Stimulated activated CD4-positive, alpha-beta T cell treated with anti-CD3 and anti-CD28 coated beads, Interleukin-2, amount 100 ng/mL, for 4 hours (primary cell): ENCODE measurements around the gene MSLN.

Source experiments
- DNase-seq: peaks from one replicate; pipeline ENCODE4 v3.0.0-alpha.2; 2020; ENCODE audit warnings: low read depth

MSLN gene

DNA sequence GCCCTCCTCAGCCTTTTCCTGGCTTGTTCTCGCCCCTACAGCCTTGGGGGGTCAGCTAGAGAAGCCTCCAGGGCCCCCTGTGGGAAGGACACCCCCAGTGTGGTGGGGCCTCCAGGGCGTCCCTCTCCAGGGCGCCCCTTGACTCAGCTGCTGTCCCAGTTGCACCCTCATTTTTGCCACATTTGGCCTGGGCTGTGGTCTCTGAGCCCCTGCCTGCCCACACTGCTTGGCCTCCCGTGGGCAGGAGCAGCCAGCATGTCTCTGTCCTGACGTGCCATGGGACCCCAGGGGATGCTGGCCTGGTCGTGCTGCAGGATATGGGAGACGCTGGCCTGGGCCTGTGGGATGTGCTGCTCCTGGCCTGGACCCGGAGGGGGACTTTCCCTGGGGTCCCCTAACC is 32.9 kb downstream of the MSLN start:
- DNase-seq = no peak

DNA sequence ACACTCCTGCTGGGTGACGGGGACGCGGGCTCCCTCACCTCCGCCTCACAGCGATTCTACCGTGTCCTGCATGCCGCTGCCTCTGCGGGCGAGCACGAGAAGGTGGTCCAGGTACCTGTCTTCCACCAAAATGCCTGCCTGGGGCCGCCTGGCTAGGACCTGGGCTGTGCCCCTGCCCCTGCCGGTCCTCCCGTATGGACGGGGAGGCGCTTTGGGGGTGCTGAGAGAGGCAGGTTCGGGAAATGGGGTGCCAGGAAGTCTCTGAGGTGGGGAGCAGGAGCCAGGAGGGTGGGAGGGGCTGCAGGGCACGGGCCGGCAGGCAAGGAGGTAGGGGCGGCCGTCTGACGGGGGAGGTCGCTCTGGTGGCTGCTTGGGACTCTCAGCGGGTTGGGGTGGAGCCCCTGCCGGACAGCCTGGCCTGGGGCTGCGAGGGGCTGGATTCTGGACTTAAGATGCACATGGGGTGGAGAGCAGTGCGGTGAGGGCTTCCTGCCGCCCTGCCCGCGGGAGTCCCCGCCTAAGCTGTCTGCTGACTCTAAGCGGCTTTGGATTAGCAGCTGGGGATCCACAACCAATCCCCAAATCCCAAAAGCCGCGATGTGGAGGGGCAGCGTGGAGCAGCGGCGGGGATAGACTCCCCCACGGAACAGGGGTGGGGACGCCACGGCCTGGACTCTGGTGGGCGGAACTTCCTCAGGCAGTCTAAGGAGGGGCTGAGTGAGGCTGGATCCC is 33.7 kb downstream of the MSLN start:
- DNase-seq = no peak

DNA sequence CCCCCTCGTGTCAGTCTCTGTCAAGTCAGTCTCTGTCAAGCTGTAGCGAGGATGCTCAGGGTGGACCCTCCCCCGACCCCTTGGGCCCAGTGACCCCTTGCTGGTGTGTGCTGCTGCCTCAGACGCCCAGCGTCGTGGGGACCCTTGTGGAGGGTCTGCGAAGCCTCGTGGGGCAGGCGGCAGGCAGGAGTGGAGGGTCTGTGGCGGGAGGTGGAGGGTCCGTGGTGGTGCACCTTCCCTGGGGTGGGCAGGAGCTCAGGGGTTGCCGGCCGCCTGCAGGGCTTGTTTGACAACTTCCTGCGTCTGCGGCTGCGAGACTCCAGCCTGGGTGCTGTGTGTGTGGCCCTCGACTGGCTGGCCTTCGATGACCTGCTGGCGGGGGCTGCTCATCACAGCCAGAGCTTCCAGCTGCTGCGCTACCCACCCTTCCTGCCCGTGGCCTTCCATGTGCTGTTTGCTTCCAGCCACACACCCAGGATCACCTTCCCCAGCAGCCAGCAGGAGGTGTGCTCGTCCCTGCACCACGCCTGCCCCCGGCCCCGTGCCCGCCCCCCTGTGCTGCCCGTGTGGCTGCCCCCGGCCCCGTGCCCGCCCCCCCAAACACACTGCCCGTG is 34.4 kb downstream of the MSLN start:
- DNase-seq = no peak

- no peak for DNase-seq
These were observed 35.2 kb downstream of the MSLN start for GRCh38 chr16:795580-796229.

DNA sequence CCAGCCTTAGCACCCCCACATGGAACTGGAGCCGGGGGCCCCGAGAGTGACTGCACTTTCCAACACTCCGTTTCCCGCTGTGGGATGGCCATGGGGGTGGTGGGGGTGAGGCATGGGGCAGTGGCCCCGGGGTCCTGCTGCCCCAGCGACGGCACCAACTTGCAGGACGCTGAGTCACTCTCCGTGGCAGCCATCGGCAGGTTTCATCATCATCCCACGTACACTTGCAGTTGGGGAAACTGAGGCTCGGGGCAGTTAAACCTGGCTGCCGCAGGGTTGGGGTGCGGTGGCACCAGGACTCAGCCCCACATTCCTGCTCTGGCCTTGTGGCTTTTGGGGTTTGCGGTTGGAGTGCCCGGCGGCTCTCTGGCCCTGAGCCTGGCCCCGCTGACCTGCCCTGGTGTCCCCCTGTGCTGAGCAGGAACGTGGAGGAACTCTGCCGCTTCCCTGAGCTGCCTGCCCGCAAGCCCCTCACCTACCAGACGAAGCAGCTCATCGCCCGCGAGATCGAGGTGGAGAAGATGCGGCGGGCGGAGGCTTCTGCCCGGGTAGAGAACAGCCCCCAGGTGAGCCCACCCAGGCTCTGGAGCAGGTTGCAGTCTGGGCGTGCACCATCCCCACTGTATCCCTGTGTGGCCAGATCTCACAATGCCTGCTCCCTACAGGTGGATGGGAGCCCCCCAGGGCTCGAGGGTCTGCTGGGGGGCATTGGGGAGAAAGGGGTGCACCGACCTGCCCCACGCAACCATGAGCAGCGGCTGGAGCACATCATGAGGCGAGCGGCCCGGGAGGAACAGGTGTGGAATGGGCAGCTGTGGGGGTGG is 36.0 kb downstream of the MSLN start:
- DNase-seq = no peak

DNA sequence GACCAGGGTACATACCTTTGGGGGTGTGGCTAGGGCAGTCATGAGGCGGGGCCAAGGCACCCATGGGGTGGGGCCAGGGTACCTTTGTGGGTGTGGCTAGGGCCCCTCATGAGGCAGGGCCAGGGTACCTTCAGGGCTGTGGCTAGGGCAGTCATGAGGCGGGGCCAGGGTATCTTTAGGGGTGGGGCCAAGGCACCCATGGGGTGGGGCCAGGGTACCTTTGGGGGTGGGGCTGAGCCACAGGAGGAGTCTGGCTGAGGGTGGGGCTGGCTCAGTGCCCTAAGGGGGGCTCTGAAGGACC is 36.5 kb downstream of the MSLN start:
- no peak for DNase-seq

DNA sequence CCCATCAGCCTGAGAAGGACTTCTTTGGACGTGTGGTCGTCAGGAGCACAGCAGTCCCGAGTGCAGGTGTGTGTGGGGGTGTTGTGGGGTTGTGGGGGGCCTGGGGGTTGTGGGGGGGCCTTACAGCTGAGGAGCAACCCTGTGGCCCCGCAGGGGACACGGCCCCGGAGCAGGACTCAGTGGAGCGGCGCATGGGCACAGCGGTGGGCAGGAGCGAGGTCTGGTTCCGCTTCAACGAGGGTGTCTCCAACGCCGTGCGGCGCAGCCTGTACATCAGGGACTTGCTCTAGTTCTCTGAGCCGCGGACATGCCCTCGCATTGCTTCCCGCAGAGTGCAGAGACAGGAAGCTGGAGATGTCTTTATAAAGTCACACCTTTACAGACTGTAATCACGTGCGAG is 37.2 kb downstream of the MSLN start:
- DNase-seq = no peak

GRCh38 chr16:798666-799065 is 38.1 kb downstream of the MSLN start:
- no peak for DNase-seq

DNA sequence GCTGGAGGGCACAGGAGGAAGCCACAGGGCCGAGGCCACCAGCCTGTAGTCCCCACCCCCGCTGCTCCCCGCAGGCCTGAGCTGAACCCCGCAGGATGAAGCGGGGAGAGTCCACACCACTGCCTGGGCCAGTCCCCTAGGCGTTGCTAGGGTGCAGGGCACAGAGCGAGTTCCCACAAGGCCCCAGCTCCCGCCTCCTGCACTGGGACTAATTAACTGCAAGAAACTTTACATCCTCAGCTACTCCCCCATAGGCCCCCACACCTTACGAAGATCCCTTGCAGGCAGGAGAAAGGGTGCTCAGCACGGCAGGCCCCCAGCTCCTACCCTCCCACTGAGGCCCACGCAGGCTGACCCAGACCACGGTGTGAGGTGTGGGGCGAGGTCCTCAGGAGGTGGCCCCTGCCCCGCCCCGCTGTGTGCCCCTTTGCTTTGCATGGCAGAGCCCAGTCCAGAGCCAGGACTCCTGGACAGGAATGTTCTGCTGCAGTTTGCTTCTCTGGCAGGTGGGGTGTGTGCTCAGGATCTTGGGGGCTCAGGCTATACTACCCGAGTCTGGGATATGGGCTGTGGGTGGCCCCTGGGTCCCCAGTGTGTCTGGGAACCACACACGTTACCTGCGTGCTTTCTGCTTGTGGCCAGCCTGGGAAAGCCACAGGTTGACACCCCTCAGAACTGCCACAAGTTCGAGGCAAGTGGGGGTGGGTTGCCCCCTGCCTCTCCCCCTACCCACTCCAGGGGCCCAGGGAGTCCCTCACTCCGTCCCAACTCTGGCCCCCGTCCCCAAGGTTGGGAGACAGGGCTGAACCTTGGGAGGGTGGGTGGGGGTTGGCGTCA is 38.8 kb downstream of the MSLN start:
- DNase-seq = no peak

DNA sequence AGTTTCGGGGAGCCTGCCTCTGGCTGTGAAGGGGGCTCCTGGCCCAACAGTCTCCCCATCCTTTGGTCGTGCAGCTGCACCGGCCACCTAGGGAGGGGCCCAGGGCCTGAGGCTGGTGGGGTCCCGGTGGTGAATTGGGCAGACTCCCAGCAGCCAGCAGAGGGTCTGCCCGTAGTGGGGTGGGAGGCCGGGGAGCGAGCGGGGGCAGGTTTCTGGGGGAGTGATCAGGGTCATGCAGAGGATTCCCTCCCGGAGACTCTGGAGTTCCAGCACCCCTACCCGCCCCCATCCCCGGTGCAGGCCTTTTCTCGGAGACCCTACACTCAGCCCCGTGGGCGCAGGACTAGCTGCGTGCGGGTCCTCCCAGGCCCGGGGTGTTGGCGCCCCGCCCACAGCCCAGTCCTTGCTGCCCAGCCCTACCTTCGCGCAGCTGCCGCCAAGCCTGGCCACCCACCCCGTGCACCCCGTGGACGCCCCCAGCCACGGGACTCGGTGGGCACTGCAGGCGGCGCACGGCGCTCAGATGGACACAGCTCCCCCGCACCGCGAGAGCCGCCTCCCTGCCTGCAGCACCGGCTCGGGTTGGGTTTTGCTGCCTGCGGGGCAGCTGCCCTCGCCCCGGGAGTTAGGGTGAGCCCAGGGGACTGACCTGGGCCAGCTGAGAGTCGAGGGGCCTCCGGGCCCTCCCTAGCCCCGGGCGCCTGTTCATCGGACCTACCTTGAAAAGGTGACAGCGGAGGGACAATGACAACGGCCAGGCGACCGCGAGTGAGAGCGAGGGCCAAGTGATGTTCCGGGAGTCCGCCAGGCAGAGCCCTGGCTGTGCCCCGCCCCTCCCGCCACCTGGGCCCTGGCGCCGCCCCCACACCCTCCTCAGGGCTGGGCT is 39.7 kb downstream of the MSLN start, which contains the start of gene GNG13:
TSS of gene GNG13 (minus strand) at position 787 of the 886 bp plus-strand sequence. CDS start 1,657 bp downstream, outside the sequence.
- no peak for DNase-seq

DNA sequence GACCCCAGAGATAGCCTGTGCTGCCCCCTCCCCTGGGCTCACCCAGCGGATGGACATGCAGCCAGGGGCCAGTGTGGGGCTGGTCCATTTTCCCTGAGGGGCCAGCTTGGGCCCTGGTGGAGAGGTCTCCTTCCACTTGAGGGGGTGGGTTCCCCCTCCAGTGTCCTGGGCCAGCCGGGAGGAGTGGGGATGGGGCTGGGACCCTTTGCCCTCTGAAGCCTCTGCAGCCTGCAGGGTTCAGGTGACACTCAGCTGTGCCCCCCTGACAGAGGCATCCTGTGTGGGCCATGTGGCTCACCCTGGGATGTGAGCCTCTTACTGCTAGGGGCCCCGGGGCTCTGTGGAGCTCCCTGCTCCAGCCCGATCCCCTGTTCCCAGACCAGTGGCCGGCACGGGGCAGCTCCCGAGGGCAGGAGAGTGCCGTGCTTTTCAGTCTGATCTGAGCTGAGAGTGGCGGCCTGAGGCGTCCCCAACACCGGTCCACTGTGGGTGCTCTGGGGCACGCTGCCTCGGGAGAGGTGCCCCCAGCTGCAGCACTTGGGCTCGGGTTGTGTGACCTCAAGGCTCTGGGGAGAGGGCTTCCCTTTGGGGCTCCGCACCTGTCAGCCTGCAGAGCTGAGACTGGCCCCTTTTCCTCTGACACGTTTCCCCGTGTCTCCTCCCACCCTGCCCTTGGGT is 40.4 kb downstream of the MSLN start:
- no peak for DNase-seq

DNA sequence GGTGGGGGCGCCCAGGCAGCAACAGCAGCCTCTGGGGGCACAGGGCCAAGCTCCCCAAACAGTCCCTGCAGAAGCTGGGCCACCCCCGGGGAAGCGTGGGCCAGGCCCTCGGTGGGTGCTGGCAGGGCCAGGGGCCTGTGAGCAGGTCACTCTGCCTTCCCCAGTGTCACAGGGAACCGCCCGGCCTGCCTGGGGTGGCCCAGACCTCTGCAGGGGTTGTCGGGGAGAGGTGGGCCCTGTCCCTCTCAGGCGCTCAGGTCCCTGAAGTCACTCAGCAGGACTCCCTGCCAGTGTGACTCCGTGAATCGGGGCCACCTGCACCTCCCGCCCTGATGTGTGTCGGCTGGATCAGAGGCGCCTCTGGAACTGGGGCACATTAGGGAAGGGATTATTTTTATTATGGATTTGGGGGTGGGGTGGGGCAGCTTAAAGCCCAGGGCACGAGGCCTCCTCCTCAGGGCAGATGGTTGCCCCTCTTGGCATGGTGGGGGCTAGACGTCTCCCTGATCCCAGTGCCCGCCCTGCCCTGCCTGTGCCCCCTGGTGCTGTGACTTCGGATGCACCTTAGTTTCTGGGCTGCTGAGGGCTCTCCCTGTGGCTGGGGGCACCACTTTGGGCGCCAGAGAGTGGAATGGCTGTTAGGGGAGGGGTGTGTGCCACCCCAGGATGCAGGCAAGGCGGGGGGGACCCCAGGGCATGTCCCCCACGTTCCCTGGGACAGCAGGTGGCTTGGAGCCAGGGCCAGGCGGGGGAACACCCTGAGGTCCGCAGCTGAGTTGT is 41.2 kb downstream of the MSLN start:
- no peak for DNase-seq

GRCh38 chr16:802461-802860 is 41.9 kb downstream of the MSLN start:
- DNase-seq = no peak

DNA sequence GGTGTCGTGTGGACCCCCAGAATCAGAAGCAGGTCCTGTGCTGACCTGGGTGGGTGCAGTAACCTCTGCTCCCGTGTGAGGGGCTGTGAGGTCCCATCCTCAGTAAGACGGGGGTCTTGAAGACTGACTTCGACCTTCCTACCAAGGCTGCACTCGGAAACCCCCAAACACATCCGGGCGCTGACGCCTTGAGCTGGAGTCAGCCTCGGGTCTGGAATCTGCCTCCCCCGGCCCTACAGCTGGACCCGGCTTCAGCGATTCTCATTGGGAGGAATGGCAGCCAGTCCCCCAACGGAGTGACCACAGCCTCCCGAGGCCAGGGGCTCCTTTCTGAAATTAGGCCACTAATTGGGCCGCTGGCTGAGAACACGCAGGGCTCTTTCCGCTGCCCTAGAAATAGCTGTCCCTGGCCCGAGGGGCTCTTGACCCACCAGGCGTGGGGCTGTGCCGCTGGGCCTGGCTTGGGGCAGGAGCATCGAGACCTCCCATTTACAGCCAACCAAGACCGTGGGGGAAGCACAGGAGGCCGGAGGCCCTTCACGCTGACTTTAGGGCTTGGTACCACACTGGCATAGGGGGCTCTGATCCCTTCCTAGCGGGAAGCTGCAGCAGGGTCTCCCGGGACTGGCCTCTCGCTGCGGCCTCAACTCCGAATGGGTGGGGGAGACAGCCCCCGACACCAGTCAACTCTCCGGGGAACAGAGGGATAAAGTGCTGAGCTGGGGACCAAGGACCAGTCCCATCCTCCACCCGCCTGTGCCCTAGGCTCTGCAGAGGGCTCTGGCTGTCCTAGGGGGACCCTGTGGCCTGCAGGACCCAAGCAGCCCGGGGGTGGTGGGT is 42.6 kb downstream of the MSLN start:
- no peak for DNase-seq

GRCh38 chr16:803754-804080 is 43.2 kb downstream of the MSLN start:
- no peak for DNase-seq

DNA sequence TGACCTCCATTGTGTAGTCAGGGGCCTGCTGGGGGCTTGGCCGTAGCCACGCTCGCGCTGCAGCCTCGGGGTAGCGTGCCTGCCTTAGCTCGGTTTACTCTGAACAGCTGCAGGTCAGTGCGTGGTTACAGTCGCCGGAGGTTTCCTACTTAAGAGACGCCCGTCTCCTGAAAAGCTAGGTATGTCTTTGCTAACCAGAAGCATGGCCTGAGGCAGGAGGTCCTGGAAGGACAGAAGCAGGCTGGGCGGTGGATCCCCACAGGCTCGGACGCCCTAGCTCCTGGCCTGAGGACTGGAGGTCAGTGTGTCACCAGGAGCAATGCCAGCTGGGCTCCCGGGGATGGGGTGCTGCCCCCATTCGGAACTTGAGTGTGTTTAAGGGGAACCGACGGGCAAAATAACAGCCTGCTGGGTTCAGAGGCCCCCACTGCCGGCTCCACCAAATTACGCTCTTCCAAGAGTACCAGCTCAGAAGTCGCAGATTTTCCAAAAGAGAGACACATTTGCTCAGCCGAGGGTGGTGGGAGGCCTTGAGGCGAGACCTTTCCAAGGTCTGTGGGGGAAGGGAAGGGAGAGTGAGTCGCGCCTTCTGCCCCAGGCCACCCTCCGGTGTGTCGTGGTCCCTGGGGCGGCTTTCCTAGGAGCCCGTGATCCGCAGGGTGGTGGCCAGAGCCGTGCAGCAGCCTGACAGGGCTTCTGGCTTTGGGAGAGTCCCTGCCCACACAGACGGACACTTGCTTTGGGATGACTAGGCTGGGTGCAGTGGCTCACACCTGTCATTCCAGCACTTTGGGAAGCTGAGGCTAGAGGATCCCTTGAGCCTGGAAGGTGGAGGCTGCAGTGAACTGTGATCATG is 43.9 kb downstream of the MSLN start:
- DNase-seq = no peak

DNA sequence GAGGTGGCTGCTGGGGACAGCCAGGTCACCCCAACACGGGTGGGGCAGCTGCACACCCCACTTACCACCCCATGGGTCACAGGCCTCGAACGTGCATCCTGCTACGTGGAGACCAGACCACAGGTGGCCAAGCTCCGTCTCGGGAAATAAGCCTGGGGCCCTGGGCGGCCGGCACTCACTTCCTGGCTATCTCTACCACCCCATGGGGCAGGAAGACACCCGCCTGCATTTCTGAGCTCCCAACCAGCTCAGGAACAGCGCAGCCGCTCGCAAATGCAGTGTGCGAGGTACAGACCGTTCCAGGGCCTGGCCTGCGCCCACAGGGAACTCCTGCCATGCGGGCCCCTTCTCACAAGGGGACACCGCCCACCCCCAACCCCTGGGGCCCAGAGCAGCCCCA is 44.9 kb downstream of the MSLN start:
- no peak for DNase-seq
